GM12873 (cell line): Measurements from ENCODE around the gene GRK6.

Source experiments
- CTCF ChIP-seq: IDR thresholded peaks from 2 replicates; pipeline ENCODE4 v1.5.1; 2012; ENCODE audit warnings: low read depth, mild to moderate bottlenecking, moderate library complexity, low read length, control low read depth; ENCODE audit not compliant: insufficient read depth; ENCODE audit errors: missing control alignments

GRK6 gene

DNA sequence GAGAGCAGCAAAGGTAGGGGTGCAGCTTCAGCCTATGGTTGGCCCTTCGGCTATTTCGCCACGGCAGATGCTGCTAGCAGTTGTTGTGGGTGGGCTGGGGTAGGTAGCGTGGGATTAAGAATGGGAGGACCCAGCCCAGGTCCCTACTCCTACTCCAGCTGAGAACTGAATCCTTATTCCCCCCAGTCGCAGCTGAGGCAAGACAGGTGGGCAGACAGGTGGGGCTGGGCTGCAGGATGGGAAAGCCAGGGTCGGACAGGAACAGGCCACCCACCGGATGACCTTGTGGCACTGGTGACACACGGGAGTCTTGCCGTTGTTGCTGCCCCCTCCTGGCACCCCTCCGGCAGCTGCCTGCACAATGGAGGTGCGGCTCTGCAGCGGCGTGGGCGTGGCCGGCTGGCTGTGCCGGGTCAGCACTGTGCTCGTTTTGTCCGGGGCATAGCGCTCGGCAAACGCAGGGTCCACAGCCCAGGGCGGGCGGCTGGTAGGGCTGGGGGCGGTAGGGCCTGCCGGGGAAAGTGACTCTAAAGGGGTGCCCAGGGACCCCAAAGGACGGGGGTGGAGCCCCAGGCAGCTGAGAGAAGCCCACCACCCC lies 62.7 kb downstream of the GRK6 start:
- no peak for TF ChIP-seq CTCF

GRCh38 chr5:177490311-177490991 lies 64.0 kb downstream of the GRK6 start:
- no peak for TF ChIP-seq CTCF

DNA sequence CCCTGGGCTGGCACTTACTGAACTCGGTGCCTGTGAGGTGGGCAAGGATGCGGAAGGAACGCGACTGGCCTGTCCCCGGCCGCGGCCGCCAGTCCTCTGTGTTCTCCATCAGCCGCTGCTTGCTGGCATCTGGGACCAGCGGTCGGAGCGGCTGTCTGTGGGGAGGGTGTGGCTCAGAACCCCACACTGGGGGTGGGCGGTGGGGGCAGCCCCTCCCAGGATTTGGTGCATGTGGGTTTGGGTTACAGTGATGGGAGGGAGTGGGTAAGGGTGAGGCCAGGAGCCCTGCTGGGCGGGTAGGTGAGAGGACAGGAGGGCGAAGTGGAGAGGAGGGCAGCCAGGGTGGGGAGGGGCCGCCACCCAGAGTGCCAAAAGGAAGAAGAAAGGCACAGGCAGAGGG lies 64.5 kb downstream of the GRK6 start:
- no peak for TF ChIP-seq CTCF

DNA sequence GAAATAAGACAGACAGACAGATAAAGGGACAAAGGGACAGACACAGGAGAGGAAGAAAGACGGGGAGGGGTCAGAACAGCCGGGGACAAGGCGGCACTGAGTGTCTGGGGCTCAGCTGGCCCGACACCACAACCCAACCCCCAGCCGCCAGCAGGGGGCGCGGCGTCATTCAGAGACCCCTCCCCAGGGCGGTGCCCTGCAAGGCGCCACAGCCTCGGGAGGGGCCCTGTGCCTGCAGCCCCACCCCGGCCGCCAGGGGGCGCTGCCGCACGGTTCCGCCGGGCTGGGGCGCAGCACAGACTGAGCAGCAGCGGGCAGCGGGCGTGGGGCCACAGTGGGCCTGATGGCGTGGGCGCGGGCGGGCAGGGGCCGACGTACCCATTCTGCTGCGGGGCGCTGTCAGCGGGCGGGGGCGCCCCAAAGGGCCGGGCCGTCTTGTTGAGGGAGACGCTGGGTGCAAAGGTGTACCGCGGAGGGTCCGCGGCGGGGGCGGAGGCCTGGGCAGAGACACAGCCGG lies 65.0 kb downstream of the GRK6 start:
- TF ChIP-seq CTCF, result peak; percentile 60

GRCh38 chr5:177491983-177492746 lies 65.7 kb downstream of the GRK6 start:
- TF ChIP-seq CTCF, result no peak
